Measurements from ENCODE around the gene LRP1.

Gene LRP1

GRCh38 chr12:57094208-57095160, 33.8 kb upstream of the LRP1 start:
- no peak for DNase-seq

GRCh38 chr12:57095440-57095839, 32.8 kb upstream of the LRP1 start:
- DNase-seq, result no peak

GRCh38 chr12:57096099-57096572, 32.1 kb upstream of the LRP1 start:
- DNase-seq, result no peak

GRCh38 chr12:57096748-57097553, 31.3 kb upstream of the LRP1 start:
- no peak for DNase-seq

- DNase-seq, result no peak
These were observed 30.8 kb upstream of the LRP1 start for GRCh38 chr12:57097554-57097835.

GRCh38 chr12:57098546-57098945, 29.7 kb upstream of the LRP1 start:
- DNase-seq, result no peak

GRCh38 chr12:57099047-57099714, 29.1 kb upstream of the LRP1 start:
- no peak for DNase-seq

- DNase-seq, result no peak
These were observed 28.5 kb upstream of the LRP1 start for GRCh38 chr12:57099766-57100165.

GRCh38 chr12:57101892-57102695, 26.2 kb upstream of the LRP1 start:
- DNase-seq, result no peak

GRCh38 chr12:57103856-57104255, 24.4 kb upstream of the LRP1 start:
- DNase-seq, result no peak

GRCh38 chr12:57104292-57104910, 23.9 kb upstream of the LRP1 start:
- no peak for DNase-seq

GRCh38 chr12:57105011-57105753, 23.1 kb upstream of the LRP1 start:
- DNase-seq, result no peak

GRCh38 chr12:57106021-57106708, 22.1 kb upstream of the LRP1 start:
- DNase-seq, result no peak

GRCh38 chr12:57107456-57108155, 20.7 kb upstream of the LRP1 start:
- DNase-seq, result no peak

- no peak for DNase-seq
These were observed 18.8 kb upstream of the LRP1 start for GRCh38 chr12:57109207-57110103.

GRCh38 chr12:57110104-57111030, 17.9 kb upstream of the LRP1 start:
- DNase-seq, result peak; percentile 19

- no peak for DNase-seq
These were observed 17.1 kb upstream of the LRP1 start, which contains the start of gene STAT6 for GRCh38 chr12:57111031-57111734. TSS of gene STAT6 (minus strand) at chr12:57111362. CDS start at chr12:57108278, 3,084 bp downstream.

Measured in NCI-H1436 treated with DMSO at 0.1 percent for 48 hours (cell line).